Hematopoietic multipotent progenitor cell treated with erythropoietin and hydrocortisone succinate and interleukin-3 and kit ligand, for 15 days (in vitro differentiated cells): Measurements from ENCODE around the gene MRGPRD.
"Not testable (repeated sequence)": the region's sequence is repeated elsewhere in the genome, so short reads cannot be mapped to it uniquely, and the experiment has no call there.

Experiments
- DNase-seq: peaks from one replicate; pipeline ENCODE4 v3.0.0-alpha.2; 2015; ENCODE audit warnings: low spot score

The MRGPRD gene

GRCh38 chr11:68993546-68993945 lies 12.8 kb upstream of the MRGPRD start:
- no peak for DNase-seq

DNA sequence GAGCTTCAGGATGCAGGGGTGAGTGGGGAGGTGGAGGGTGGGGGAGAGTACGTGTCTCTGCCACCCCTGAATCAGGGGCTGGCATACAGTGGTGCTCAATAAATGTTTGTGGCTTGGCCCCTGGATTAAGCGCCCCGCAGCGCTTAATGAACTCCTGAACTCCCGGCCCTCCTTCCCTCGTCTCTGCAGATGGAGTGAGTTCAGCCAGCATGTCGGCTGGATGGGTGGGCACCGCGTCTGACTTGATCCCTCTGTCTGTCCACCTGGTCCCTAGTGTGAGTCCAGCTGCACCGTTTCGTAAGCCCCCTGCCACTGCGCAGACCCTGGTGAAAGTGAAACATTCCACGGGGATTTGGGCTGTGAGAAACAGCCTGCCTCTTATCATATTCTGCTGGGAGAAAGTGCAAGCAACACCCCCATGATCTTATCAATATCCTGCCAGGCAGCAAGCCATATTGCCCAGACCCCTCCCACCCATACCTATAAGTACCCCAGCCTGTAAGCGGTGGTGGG lies 12.0 kb upstream of the MRGPRD start:
- no peak for DNase-seq

DNA sequence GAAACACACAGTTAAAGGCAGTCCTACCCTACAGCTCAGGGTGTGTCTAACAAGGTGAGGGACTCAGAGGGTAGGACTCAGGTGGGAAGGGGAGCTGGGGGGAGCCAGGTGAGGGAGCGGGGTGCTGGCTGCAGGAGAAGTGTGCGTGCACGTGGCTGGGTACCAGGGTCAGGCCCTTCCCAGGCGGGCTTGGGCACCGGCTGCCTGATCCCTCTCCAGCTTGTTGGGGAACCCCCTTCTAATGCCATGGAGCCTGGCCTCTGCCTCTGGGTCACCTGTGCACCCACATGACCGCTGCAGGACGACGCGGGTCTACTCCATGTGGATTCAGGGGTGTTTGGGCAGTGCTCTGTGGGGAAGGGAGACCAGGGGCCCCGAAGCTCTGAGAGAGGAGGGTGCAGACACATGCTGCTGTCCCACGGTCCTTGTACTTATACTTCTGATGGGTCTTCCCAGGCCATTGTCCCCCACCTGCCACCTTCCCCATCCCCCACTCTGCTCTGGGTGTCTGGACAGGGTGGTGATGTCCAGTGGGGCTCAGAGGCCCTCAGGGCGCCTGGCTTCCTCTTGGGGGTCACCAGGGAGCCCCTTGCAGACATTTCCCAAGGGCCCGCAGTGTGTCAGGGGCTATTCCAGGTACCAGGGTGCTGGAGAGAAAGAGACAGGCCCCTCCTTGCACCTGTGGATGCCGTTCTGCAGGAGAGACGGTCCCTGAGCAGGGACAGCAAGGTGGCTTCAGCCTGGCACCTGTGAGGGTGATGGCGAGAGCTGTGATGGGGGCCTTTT lies 10.4 kb upstream of the MRGPRD start:
- DNase-seq: no peak

DNA sequence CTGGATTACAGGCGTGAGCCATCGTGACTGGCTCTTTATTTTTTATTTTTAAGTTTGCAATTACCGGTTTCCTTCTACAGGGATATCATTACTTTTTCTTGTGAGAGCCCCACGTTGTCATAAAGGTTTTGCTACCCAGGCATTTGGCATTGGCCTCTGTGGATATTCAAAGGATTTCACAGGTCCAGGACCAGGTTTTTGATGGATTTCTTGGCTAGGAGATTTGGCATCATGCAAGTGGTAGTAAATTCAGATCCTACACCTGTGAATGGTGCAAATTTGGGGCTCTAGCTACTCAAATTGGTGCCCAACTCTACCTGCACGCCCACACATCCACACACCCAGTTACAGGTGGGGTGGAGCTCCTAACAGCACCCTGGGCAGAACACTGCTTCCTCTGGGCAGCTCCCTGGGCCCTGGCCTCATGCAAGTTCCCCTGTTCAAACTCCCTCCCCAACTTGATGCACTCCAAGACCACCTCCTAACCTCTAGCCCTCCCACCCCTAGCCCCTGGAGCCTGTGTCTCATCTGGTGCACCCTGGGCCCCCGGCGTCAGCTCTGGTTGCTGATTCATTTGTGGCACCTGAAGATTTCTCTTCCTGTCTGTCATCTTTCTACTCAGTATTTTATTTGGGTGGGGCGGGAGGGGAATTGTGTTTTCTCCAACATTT lies 9.3 kb upstream of the MRGPRD start:
- DNase-seq: no peak

DNA sequence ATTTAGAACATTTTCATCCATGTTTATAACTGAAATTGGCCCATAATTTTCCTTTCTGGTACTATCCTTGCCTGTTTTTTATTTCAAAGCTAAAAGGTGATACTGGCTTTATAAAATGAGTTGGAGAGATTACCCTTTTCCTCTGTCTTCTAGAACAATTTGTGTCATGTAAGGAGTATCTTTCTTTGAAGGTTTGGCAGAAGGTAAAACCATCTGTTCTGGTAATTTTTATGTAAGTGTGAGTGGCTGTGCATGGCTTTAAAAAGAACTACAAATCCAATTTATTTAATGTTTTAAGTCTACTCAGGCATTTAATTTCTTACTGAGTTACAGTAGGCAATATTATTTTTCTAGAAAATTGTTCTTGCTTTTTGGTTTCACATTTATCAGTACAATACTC lies 7.7 kb upstream of the MRGPRD start:
- DNase-seq: no peak

GRCh38 chr11:68987211-68987610 lies 6.4 kb upstream of the MRGPRD start:
- no peak for DNase-seq

GRCh38 chr11:68983801-68984200 lies 3.0 kb upstream of the MRGPRD start:
- no peak for DNase-seq

DNA sequence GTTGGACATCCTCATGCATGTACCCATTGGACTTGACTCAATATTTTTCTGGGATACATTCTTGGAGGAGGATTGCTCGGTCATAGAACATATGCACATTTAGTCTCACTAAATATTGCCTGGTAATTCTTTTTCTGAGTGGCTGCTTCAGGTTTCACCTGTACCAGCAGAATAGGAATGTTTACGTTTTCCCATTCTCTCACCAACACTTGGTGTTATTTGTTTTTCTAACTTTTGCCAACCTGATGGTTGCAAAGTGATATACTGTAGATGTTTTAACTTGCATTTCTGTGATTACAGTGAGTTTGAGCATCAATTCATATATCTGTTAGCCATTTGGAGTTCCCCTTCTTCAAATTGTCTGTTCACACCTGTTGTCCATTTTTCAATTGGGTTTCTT lies 1.3 kb upstream of the MRGPRD start:
- DNase-seq: no peak

DNA sequence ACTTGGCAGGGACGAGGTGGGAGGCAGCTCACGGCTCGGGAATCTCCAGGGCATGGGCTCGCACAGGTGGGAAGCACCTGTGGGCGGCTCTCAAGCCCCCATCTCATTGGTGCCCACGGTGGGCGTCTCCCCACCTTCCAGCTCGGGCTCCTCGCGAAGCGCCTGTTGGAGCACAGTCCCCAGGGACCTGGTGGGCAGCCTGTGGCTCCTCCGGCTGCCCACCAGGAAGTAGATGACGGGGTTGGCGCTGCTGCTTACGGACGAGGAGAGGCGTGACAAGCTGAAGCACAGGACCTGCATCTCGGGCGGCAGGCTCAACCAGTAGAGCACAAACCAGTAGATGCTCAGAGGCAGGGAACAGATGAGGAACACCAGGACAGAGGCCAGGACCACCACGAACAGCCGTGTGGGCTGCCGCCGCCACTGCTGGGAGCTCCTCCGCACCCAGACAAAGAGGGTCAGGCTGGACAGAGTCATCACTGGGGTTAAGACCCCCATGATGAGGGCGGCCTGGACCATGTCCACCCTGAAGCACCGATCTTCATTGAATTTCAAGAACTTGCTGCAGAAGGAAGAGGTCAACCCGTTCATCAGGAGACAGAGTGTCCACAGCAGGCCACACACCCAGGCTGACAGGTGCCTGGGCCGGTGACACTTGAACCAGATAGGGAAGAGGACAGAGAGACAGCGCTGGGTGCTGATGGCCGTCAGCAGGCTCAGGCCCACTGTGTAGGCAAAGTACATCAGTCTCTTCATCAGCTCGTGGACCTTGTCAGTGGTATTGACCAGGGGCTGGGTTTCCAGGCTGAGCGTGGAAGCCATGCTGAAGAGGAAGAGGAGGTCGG lies 633 bp downstream of the MRGPRD start:
- DNase-seq: no peak

- DNase-seq: no peak
Observed at GRCh38 chr11:68978931-68979594, 1.7 kb downstream of the MRGPRD start.

- DNase-seq: no peak
Observed at GRCh38 chr11:68978626-68978930, 2.2 kb downstream of the MRGPRD start.

- no peak for DNase-seq
Observed at GRCh38 chr11:68977781-68978625, 2.8 kb downstream of the MRGPRD start.

DNA sequence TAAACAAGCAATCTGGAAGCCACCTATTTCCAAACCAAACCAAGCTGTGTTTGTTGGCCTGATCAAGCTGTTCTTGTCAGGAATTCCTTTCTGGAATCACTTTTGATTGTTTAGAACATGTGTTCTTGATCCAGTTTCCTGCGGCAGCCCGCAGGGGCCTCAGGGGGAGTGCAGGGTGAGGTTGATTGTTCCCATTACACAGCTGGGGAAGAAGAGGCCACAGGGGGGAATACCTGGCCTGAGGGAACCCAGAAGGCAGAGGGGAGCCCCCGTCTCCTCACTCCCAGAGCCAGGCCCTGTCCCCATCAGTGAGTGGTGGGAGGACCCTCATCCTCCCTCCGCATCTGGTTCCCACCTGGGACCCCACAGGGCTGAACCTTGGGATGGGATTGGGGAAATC lies 4.2 kb downstream of the MRGPRD start:
- no peak for DNase-seq

GRCh38 chr11:68976095-68976494 lies 4.7 kb downstream of the MRGPRD start:
- DNase-seq: no peak

DNA sequence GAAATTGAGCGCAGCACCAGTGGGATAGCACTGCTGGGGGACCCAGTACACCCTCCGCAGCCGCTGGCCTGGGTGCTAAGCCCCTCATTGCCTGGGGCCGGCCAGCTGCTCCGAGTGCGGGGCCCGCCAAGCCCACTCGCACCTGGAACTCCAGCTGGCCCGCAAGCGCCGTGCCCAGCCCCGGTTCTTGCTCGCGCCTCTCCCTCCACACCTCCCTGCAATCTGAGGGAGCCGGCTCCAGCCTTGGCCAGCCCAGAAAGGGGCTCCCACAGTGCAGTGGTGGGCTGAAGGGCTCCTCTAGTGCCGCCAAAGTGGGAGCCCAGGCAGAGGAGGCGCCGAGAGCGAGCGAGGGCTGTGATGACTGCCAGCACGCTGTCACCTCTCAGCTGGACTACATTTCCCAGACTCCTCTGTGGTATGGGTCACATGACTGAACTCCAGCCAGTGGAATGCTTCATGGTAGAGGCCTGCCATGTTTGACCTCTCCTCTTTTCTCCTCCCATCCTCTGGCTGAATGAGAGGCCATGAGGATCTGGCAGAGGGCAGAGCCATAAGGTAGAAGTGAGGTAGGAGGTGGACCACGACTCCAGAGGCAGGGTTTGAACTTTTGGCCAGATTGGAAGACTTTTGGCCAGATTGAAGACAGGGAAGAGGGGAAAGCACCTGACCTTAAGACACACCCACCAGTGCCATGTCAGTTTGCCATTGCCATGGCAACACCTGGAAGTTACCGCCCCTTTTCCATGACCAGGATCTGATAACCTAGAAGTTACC lies 6.2 kb downstream of the MRGPRD start:
- DNase-seq: no peak

DNA sequence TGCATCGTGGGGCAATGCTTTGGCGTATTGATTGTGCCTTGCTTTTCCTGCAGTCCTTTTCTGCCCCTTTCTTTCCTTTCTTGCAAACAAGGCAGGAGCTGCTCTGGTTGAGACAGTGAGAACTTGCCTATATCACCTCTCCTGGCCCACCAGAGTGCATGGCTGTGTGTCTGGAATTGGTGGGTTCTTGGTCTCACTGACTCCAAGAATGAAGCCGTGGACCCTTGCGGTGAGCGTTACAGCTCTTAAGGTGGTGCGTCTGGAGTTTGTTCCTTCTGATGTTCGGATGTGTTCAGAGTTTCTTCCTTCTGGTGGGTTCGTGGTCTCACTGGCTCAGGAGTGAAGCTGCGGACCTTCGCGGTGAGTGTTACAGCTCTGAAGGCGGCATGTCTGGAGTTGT lies 7.1 kb downstream of the MRGPRD start:
- DNase-seq: not testable (repeated sequence)

DNA sequence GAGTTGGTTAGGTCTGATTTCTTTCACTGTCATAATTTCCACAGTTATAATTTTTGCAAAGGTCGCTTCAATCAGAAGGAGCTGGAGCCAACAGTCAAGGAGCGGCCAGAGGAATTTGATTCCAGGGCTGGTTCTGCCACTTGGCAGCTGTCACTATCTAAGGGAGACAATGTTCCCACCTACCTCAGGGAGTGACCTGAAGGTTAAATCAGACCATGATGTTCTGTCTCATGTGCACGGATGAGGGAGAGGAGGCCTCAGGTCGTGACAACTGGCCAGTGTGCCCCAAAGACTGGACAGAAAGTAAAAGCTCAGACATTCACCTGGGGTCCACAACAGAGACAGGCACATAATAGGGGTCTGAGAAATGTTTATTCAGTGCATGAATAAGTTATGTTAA lies 7.6 kb downstream of the MRGPRD start:
- DNase-seq: no peak

GRCh38 chr11:68970921-68971636 lies 9.7 kb downstream of the MRGPRD start:
- no peak for DNase-seq

DNA sequence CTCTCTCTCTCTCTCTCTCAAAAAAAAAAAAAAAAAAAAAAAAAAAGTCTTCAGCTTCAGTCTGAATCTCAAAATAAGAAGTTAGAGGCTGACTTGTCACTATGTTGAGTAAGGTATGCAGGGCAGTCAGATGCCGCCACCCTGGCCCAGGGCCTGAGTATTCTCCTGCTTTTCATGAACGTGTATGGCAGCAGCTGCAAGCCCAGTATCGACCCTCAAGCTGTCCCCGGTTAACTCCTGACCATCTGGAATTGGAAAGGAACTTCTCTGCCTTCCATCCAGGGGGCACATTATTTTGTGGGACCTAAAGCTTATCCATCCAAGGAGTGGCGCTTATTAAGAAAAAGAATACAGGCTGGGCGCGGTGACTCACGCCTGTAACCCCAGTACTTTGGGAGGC lies 11.4 kb downstream of the MRGPRD start:
- DNase-seq: no peak
